RWPE1 (cell line): ENCODE data around the gene TAF4.
"Not testable (repeated sequence)": the region's sequence is repeated elsewhere in the genome, so short reads cannot be mapped to it uniquely, and the experiment has no call there.

Source experiments
- CTCF ChIA-PET: fragments of 350-600 bp; sonication (Branson Sonifier 250); formaldehyde crosslinking; extraction: SDS; loops from one replicate; lab custom pipeline; 2021; lab: Yijun Ruan, JAX
- POLR2A ChIA-PET: fragments of 400-600 bp; formaldehyde crosslinking; extraction: SDS; loops from one replicate; lab custom pipeline; 2020; ENCODE audit warnings: antibody characterized with exemption; ENCODE audit not compliant: low non-redundant PET; lab: Yijun Ruan, JAX
- DNase-seq: peaks from one replicate; pipeline ENCODE4 v3.0.0; 2012; ENCODE audit warnings: low spot score
- H3K27ac ChIP-seq: fragments of 450-650 bp; 2 replicates; pipeline ENCODE4 v1.5.1; 2017
- CTCF ChIP-seq: fragments of 450-650 bp; conservative IDR thresholded peaks from 2 replicates; pipeline ENCODE4 v1.5.1; 2017; ENCODE audit warnings: low read depth, mild to moderate bottlenecking

Gene TAF4

DNA sequence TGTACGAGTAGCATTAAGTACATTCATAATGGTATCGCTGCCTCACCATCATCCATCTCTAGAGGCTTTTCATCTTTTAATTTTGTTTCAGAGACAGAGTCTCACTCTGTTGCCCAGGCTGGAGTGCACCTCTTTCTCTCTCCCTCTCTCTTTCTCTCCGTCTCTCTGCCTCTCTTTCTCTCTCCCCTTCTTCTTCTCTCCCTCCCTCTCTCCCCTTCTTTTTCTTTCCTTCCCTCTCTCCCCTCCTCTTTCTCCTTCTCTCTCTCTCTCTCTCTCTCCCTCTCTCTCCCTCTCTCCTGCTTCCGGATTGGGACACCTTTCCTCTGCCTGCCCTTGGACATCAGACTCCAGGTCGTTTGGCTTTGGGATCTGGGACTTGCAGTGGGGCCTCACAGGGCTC lies 17.6 kb upstream of the TAF4 start:
- no peak for TF ChIP-seq CTCF
- no peak for DNase-seq
- ChIA-PET POLR2A (no interaction called here), CTCF (no interaction called here)
- H3K27ac ChIP-seq: no peak overlapping the region

GRCh38 chr20:62080249-62080990 lies 14.7 kb upstream of the TAF4 start:
- TF ChIP-seq CTCF: no peak
- H3K27ac ChIP-seq: no peak overlapping the region
- ChIA-PET POLR2A (no interaction called here), CTCF (no interaction called here)
- no peak for DNase-seq

DNA sequence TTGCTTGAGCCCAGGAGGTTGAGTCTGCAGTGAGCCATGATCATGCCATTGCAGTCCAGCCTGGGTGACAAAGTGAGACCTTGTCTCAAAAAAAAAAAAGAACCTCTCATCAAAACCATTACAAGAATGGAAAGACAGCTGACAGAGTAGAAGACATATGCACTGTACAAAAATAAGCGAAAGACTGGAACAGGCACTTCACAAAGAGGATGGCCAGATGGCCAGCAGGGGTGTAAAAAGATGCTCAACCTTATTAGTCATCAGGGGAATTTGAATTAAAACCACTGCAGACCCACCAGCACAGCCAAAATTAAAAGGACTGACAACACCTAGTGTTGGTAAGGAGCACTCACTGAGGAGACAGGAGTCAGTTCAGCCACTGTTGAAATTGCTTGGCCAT lies 13.5 kb upstream of the TAF4 start:
- ChIA-PET CTCF (no interaction called here), POLR2A (no interaction called here)
- H3K27ac ChIP-seq: no peak overlapping the region
- DNase-seq: no peak
- no peak for TF ChIP-seq CTCF

GRCh38 chr20:62073323-62073722 lies 7.6 kb upstream of the TAF4 start:
- TF ChIP-seq CTCF: no peak
- DNase-seq: no peak
- ChIA-PET POLR2A (no interaction called here), CTCF (no interaction called here)
- no peak overlapping the region for H3K27ac ChIP-seq

DNA sequence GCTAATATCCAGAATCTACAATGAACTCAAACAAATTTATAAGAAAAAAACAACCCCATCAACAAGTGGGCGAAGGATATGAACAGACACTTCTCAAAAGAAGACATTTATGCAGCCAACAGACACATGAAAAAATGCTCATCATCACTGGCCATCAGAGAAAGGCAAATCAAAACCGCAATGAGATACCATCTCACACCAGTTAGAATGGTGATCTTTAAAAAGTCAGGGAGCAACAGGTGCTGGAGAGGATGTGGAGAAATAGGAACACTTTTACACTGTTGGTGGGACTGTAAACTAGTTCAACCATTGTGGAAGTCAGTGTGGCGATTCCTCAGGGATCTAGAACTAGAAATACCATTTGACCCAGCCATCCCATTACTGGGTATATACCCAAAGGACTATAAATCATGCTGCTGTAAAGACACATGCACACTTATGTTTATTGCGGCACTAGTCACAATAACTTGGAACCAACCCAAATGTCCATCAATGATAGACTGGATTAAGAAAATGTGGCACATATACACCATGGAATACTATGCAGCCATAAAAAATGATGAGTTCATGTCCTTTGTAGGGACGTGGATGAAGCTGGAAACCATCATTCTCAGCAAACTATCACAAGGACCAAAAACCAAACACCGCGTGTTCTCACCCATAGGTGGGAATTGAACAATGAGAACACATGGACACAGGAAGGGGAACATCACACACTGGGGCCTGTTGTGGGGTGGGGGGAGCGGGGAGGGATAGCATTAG lies 6.2 kb upstream of the TAF4 start:
- CTCF ChIA-PET, POLR2A ChIA-PET, DNase-seq: not testable (repeated sequence)

DNA sequence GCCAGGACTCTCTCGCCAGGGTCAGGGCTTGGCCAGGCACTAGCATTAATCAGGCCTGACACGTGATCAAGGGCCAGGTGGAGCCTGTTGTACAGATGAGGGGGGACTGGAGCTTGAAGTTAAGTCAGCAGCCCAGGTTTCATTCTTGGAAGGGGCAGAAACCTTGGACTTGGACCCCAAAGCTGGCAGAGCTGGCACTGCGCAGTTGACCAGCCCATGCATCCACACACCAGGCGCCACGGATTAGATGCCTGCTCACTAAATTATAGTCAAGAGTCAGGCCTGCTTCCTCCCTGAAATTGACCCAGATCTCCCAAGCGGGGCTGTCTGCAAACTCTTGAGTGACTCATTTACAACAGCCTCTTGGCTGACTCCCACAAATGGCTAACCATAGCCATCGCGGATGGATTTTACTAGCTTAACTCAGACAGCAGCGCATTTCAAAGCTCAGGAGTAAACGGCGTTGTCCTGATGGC lies 4.1 kb upstream of the TAF4 start:
- no peak for TF ChIP-seq CTCF
- DNase-seq: peak; percentile 32
- ChIA-PET CTCF (interaction anchor here (0.5 to 0.8 kb wide), 2 partner anchors 66 to 193 kb away, joined by 3 to 5 read pairs; no protein-coding TSS in a partner anchor), POLR2A (no interaction called here)
- 0 out of 2 replicates have a peak overlapping the region, but pooled peaks have one; percentile 2 for H3K27ac ChIP-seq

More for the DNA sequence above, 6.2 kb upstream of the TAF4 start:
- H3K27ac ChIP-seq: not testable (repeated sequence)
